Right renal cortex interstitium (tissue), 3 donors: ENCODE data around the gene MCRIP2. TPM values are rescaled to one million over a fixed set of nuclear protein-coding genes. Genes with fewer than 3 reads are reported as not detected.
"Not testable (repeated sequence)": the region's sequence is repeated elsewhere in the genome, so short reads cannot be mapped to it uniquely, and the experiment has no call there.

Source experiments
- DNase-seq, 3 donors: peaks; one replicate each; pipeline ENCODE4 v3.0.0-alpha.2; 2013; ENCODE audit warnings: low read depth in 3 of 3, low spot score in 2 of 3
- polyA plus RNA-seq, 3 donors: library from polyadenylated mRNA; unstranded; fragments of 120-200 nt; gene quantifications; one replicate each; pipeline ENCODE4 v1.2.1, GENCODE V29; 2013; ENCODE audit not compliant: insufficient read length in 3 of 3

The MCRIP2 gene
- polyA plus RNA-seq, 3 donors: 11.1 to 15.5 (median 12.5) TPM

- DNase-seq: peak in 1 of 3 donors; percentile 49
These were observed 37.5 kb downstream of the MCRIP2 start for GRCh38 chr16:678858-679813.

- DNase-seq: peak in 1 of 3 donors; percentile 52
These were observed 38.4 kb downstream of the MCRIP2 start, which contains the start of gene STUB1 for GRCh38 chr16:679814-680624. STUB1 (plus strand) TSS chr16:680410; CDS start chr16:680526, 116 bp downstream.

GRCh38 chr16:680625-680945 lies 39.0 kb downstream of the MCRIP2 start:
- no peak for DNase-seq

GRCh38 chr16:680967-681745 lies 39.5 kb downstream of the MCRIP2 start:
- no peak for DNase-seq

GRCh38 chr16:681746-682427 lies 40.3 kb downstream of the MCRIP2 start:
- DNase-seq: no peak

- DNase-seq: no peak
These were observed 41.1 kb downstream of the MCRIP2 start for GRCh38 chr16:682493-683395.

GRCh38 chr16:683396-684070 lies 41.9 kb downstream of the MCRIP2 start:
- no peak for DNase-seq

GRCh38 chr16:684071-684794 lies 42.6 kb downstream of the MCRIP2 start, which contains the start of gene JMJD8:
JMJD8 (minus strand) TSS chr16:684334; CDS start chr16:684319, 15 bp downstream.
- peak in 2 of 3 donors; percentile 78 to 88 for DNase-seq

- DNase-seq: no peak
These were observed 43.5 kb downstream of the MCRIP2 start for GRCh38 chr16:684961-685696.

GRCh38 chr16:685967-686366 lies 44.3 kb downstream of the MCRIP2 start:
- no peak for DNase-seq

GRCh38 chr16:686459-687260 lies 45.0 kb downstream of the MCRIP2 start:
- DNase-seq: no peak

- no peak for DNase-seq
These were observed 45.9 kb downstream of the MCRIP2 start for GRCh38 chr16:687499-687898.

- no peak for DNase-seq
These were observed 47.7 kb downstream of the MCRIP2 start for GRCh38 chr16:689175-689897.

GRCh38 chr16:691242-691641 lies 49.6 kb downstream of the MCRIP2 start:
- DNase-seq: not testable (repeated sequence)

- no peak for DNase-seq
These were observed 50.9 kb downstream of the MCRIP2 start for GRCh38 chr16:692356-693108.
